ENCODE results near the gene AACS. TPM values are rescaled to one million over a fixed set of nuclear protein-coding genes. Genes with fewer than 3 reads are reported as not detected.

The AACS gene
- total and polyA plus RNA-seq, 2 of the 13 experiments (the other 11 are each of a cell fraction or from before 2014, with no cell fraction given) = 23.3 to 28.8 TPM

DNA sequence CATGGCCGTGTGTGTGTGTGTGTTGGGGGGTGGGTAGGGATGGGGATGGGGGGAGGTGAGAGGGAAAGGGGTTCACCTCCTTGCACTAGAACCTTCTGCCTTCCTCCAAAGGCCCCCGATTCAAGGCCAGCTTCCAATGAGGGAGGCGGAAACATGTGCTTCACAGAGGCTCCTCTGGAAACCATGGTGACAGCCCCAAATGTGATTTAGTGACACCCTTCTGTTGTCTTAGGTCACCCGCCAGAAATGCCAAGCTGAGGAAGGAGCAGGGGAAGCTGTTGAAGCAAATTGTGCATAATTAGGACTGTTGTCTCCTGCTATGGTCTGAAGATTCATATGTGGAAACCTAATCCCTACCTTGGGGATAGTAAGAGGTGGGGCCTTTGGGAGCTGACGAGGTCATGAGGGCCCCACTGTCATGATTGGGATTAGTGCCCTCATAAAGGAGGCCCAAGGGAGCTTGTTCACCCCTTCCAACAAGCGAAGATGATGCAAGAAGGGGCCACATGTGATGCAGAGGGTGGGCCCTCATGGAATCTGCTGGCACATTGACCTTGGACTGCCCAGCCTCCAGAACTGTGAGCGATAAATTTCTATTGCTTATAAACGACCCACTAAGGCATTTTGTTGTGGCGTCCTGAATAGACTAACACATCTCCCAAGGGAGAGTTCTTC, 95.2 kb downstream of the AACS start (continued):
- TF ChIP-seq, protein P1, sequence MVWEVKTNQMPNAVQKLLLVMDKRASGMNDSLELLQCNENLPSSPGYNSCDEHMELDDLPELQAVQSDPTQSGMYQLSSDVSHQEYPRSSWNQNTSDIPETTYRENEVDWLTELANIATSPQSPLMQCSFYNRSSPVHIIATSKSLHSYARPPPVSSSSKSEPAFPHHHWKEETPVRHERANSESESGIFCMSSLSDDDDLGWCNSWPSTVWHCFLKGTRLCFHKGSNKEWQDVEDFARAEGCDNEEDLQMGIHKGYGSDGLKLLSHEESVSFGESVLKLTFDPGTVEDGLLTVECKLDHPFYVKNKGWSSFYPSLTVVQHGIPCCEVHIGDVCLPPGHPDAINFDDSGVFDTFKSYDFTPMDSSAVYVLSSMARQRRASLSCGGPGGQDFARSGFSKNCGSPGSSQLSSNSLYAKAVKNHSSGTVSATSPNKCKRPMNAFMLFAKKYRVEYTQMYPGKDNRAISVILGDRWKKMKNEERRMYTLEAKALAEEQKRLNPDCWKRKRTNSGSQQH (CRISPR knock-in tag; IDR thresholded peaks at IDR 0.05; ENCODE audit: low read depth) = no peak
- TF ChIP-seq ZNF567 (CRISPR knock-in tag; IDR thresholded peaks at IDR 0.05; ENCODE audit: borderline replicate concordance) (no peak), HMGA1 (CRISPR knock-in tag; conservative IDR thresholded peaks at IDR 0.05) (no peak), DPF2 (CRISPR knock-in tag; IDR thresholded peaks at IDR 0.05; ENCODE audit: borderline replicate concordance, low read depth) (no peak), ZNF20 (CRISPR knock-in tag; IDR thresholded peaks at IDR 0.05) (no peak)
- TF ChIP-seq, protein P2, sequence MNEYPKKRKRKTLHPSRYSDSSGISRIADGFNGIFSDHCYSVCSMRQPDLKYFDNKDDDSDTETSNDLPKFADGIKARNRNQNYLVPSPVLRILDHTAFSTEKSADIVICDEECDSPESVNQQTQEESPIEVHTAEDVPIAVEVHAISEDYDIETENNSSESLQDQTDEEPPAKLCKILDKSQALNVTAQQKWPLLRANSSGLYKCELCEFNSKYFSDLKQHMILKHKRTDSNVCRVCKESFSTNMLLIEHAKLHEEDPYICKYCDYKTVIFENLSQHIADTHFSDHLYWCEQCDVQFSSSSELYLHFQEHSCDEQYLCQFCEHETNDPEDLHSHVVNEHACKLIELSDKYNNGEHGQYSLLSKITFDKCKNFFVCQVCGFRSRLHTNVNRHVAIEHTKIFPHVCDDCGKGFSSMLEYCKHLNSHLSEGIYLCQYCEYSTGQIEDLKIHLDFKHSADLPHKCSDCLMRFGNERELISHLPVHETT (CRISPR knock-in tag; conservative IDR thresholded peaks at IDR 0.05) = no peak

DNA sequence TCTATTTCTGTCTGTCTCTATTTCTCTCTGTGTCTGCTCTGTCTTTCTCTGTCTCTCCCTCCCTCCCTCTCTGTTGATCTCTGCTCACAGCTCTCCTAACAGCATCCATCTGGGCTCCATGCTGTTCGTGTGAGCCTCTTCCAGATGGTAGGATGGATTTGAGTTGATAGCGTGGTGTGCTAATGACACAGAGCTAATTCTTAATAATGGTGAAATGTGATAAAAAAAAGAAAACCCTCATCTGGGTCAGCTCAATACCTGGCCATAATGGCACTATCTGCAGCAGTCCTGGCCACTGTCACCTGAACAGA, 96.4 kb downstream of the AACS start:
- no peak overlapping the region for H2AFZ ChIP-seq (ENCODE audit: low read length)
- H3K4me3 ChIP-seq (replicated peaks in 1 of 3; ENCODE audit: insufficient read depth in 1 of 3, low read depth in 2 of 3, low read length in 3 of 3) = no peak overlapping the region
- H4K20me1 ChIP-seq (ENCODE audit: insufficient read depth, low read length) = no peaks in the 10 kb centered on the region
- CTCF ChIA-PET (ENCODE audit: low intra/inter-chr PET ratio, low total read pairs) = no interaction called here
- H3K36me3 ChIP-seq (replicated peaks in 1 of 2; ENCODE audit: control insufficient read depth in 1 of 2, insufficient read depth in 2 of 2, low read length in 2 of 2) = no peaks in the 10 kb centered on the region
- in situ Hi-C loops (cut with HindIII; ENCODE audit: extremely low pct_ligation_motif_present, low pct_unique_long_range_greater_than_20kb) (no loop called here), intact Hi-C loops (cut with micrococcal nuclease; ENCODE audit: unreplicated experiment) (no loop called here)
- ATAC-seq = no peak
- no peak for FAIRE-seq
- no peaks in the 10 kb centered on the region for H3K79me2 ChIP-seq (ENCODE audit: insufficient read depth, low read length)
- 25% methylated on average over 2 of the region's 2 CpGs for WGBS (ENCODE audit: low lambda C conversion rate)
- POLR2A ChIA-PET = no interaction called here
- no peaks in the 10 kb centered on the region for H3K9me3 ChIP-seq (ENCODE audit: low read length)
- no peak overlapping the region for H3K27ac ChIP-seq (ENCODE audit: extremely low read length, insufficient read depth, low read length)
- H3K27me3 ChIP-seq (ENCODE audit: control insufficient read depth in 1 of 2, insufficient read depth in 2 of 2, low read length in 2 of 2) = peaks cover 0 to 10% of the 10 kb centered on the region in 2 experiments; a peak in 2 of 5 replicates
- no TSS peak for BruUV-seq (replicated peaks)
- no peak overlapping the region for H3K4me2 ChIP-seq (ENCODE audit: low read depth, low read length)
- DNase-seq (ENCODE audit: low spot score) = no peak
- H3K9ac ChIP-seq (ENCODE audit: insufficient read depth, low read depth, low read length) = no peak overlapping the region
- H3K4me1 ChIP-seq (ENCODE audit: insufficient read depth, low read length) = no peaks in the 10 kb centered on the region
- TF ChIP-seq ZNF674 (CRISPR knock-in tag; IDR thresholded peaks at IDR 0.05; ENCODE audit: low read depth) (no peak), REL (CRISPR knock-in tag; conservative IDR thresholded peaks at IDR 0.05) (no peak), FOXA3 (CRISPR knock-in tag; IDR thresholded peaks at IDR 0.05) (no peak), GATA4 (IDR thresholded peaks at IDR 0.05; ENCODE audit: borderline replicate concordance, low read depth) (no peak), ARNT (IDR thresholded peaks at IDR 0.05) (no peak), TEAD3 (CRISPR knock-in tag; optimal IDR thresholded peaks at IDR 0.05; ENCODE audit: borderline replicate concordance) (no peak), NRL (CRISPR knock-in tag; IDR thresholded peaks at IDR 0.05; ENCODE audit: borderline replicate concordance) (no peak), ZNF281 (CRISPR knock-in tag; IDR thresholded peaks at IDR 0.05; ENCODE audit: borderline replicate concordance) (no peak), PHF20 (CRISPR knock-in tag; IDR thresholded peaks at IDR 0.05) (no peak)
- TF ChIP-seq, protein P3, sequence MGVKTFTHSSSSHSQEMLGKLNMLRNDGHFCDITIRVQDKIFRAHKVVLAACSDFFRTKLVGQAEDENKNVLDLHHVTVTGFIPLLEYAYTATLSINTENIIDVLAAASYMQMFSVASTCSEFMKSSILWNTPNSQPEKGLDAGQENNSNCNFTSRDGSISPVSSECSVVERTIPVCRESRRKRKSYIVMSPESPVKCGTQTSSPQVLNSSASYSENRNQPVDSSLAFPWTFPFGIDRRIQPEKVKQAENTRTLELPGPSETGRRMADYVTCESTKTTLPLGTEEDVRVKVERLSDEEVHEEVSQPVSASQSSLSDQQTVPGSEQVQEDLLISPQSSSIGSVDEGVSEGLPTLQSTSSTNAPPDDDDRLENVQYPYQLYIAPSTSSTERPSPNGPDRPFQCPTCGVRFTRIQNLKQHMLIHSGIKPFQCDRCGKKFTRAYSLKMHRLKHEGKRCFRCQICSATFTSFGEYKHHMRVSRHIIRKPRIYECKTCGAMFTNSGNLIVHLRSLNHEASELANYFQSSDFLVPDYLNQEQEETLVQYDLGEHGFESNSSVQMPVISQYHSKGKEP (CRISPR knock-in tag; IDR thresholded peaks at IDR 0.05) = no peak
